Brain microvascular endothelial cell (primary cell): Measurements from ENCODE around the gene STK38L.

Source experiments
- DNase-seq: peaks from one replicate; pipeline ENCODE4 v3.0.0-alpha.2; 2020
- H3K27ac ChIP-seq: fragments of 250-450 bp; sonication (Bioruptor Pico); 2 replicates; pipeline ENCODE4 v1.5.1; 2020; ENCODE audit warnings: mild to moderate bottlenecking, moderate library complexity
- H3K27me3 ChIP-seq: fragments of 250-450 bp; sonication (Bioruptor Pico); replicated peaks from 2 replicates; pipeline ENCODE4 v1.5.1; 2020; ENCODE audit warnings: mild to moderate bottlenecking
- H3K36me3 ChIP-seq: fragments of 250-450 bp; sonication (Bioruptor Pico); replicated peaks from 2 replicates; pipeline ENCODE4 v1.5.1; 2020; ENCODE audit warnings: mild to moderate bottlenecking
- H3K4me3 ChIP-seq: 2 replicates; pipeline ENCODE4 v1.5.1; 2011; ENCODE audit warnings: low read depth, mild to moderate bottlenecking, control low read depth, low read length, moderate library complexity
- CTCF ChIP-seq: IDR thresholded peaks from 2 replicates; pipeline ENCODE4 v1.5.1; 2011; ENCODE audit warnings: low read depth, mild to moderate bottlenecking, moderate library complexity, low read length, control low read depth, inconsistent platforms; ENCODE audit errors: missing control alignments
- in situ Hi-C: cut with HindIII; loops from 2 replicates; pipeline ENCODE4 v1.10.0; 2017; ENCODE audit warnings: low sequenced_read_pairs, low pct_ligation_motif_present

STK38L gene

GRCh38 chr12:27342536-27342935, 98.5 kb downstream of the STK38L start:
- Histone ChIP-seq H3K27me3 (no peaks in the 10 kb centered on the region), H3K27ac (peak overlapping the region; percentile 85), H3K36me3 (no peaks in the 10 kb centered on the region), H3K4me3 (no peak overlapping the region)
- TF ChIP-seq CTCF = no peak
- DNase-seq = no peak
- in situ Hi-C loops = no loop called here

- no peak for TF ChIP-seq CTCF
- in situ Hi-C loops = no loop called here
- no peaks in the 10 kb centered on the region for H3K36me3 ChIP-seq
- H3K4me3 ChIP-seq = no peak overlapping the region
- DNase-seq = peak; percentile 88
- H3K27me3 ChIP-seq = no peaks in the 10 kb centered on the region
- peak overlapping the region; percentile 85 for H3K27ac ChIP-seq
Measured at GRCh38 chr12:27343255-27344000, 99.3 kb downstream of the STK38L start.

GRCh38 chr12:27344246-27344645, 100.2 kb downstream of the STK38L start:
- Histone ChIP-seq H3K27ac (peak overlapping the region; percentile 85), H3K4me3 (no peak overlapping the region), H3K36me3 (no peaks in the 10 kb centered on the region), H3K27me3 (no peaks in the 10 kb centered on the region)
- in situ Hi-C loops = no loop called here
- DNase-seq = no peak
- no peak for TF ChIP-seq CTCF

- Histone ChIP-seq H3K36me3 (no peaks in the 10 kb centered on the region), H3K4me3 (no peak overlapping the region), H3K27ac (no peak overlapping the region), H3K27me3 (no peaks in the 10 kb centered on the region)
- no peak for TF ChIP-seq CTCF
- in situ Hi-C loops = no loop called here
- no peak for DNase-seq
Measured at GRCh38 chr12:27344760-27345159, 100.7 kb downstream of the STK38L start.

- no peak for TF ChIP-seq CTCF
- in situ Hi-C loops = no loop called here
- Histone ChIP-seq H3K4me3 (no peak overlapping the region), H3K27me3 (no peaks in the 10 kb centered on the region), H3K36me3 (no peaks in the 10 kb centered on the region), H3K27ac (no peak overlapping the region)
- DNase-seq = no peak
Measured at GRCh38 chr12:27345376-27345775, 101.3 kb downstream of the STK38L start.

GRCh38 chr12:27347779-27348178, 103.7 kb downstream of the STK38L start:
- no peak for DNase-seq
- no peak for TF ChIP-seq CTCF
- no peaks in the 10 kb centered on the region for H3K27me3 ChIP-seq
- no peak overlapping the region for H3K4me3 ChIP-seq
- in situ Hi-C loops = no loop called here
- no peaks in the 10 kb centered on the region for H3K36me3 ChIP-seq
- H3K27ac ChIP-seq = no peak overlapping the region
